ENCODE measurements around the gene MEX3D. TPM values are rescaled to one million over a fixed set of nuclear protein-coding genes. Genes with fewer than 3 reads are reported as not detected.
"Not testable (repeated sequence)": the region's sequence is repeated elsewhere in the genome, so short reads cannot be mapped to it uniquely, and the experiment has no call there.

Gene MEX3D
- total and polyA plus RNA-seq, 4 experiments from 2014 or later: 0.16 to 4.9 (median 4.5) TPM; not detected in 1

- H3K27me3 ChIP-seq (ENCODE audit: insufficient read depth, low read length): peaks cover 10% of the 10 kb centered on the region
- H3K4me3 Mint-ChIP-seq: no peak overlapping the region
- DNase-seq: no peak
- no peak overlapping the region for H3K27ac ChIP-seq (ENCODE audit: low read depth, low read length)
- H3K9me3 ChIP-seq (ENCODE audit: control insufficient read depth in 1 of 2, low read length in 2 of 2): no peaks in the 10 kb centered on the region
- peaks cover 0 to 3% (median 0%) of the 10 kb centered on the region in 8 donors for H3K9me3 Mint-ChIP-seq
- ChIA-PET POLR2A (ENCODE audit: partially characterized antibody) (no interaction called here), CTCF (ENCODE audit: partially characterized antibody) (no interaction called here)
- H3K36me3 Mint-ChIP-seq: no peaks in the 10 kb centered on the region
- no peak overlapping the region for H3K4me3 ChIP-seq (ENCODE audit: low read length in 2 of 2)
- H3K4me1 ChIP-seq (ENCODE audit: insufficient read depth, low read length): no peaks in the 10 kb centered on the region
- H3K36me3 ChIP-seq (ENCODE audit: insufficient read depth, low read length): no peaks in the 10 kb centered on the region
- intact Hi-C loops (cut with micrococcal nuclease): no loop called here
- peaks cover 0 to 9% (median 6%) of the 10 kb centered on the region in 4 donors for H3K4me1 Mint-ChIP-seq
- no peak overlapping the region for H3K27ac Mint-ChIP-seq
- peaks cover 20 to 24% of the 10 kb centered on the region in 2 donors for H3K27me3 Mint-ChIP-seq
These were observed 45.3 kb downstream of the MEX3D start for GRCh38 chr19:1522838-1523237.

DNA sequence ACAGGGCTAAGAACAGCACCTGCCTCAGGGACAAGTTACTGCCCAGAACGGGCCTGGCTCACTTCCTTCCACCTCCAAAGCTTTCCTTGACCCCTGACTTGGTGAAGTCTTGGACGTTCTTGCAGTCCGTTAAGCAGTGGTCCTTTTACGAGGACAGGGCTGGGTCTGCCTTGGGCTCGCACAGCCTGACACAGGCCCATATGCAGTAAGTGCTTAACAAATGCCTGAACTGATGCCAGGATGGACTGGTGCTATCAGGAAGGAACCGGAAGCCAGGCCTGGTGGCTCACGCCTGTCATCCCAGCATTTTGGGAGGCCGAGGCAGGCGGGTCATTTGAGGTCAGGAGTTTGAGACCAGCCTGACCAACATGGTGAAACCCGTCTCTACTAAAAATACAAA is 46.1 kb downstream of the MEX3D start:
- H3K4me1 Mint-ChIP-seq: peaks cover 0 to 9% (median 6%) of the 10 kb centered on the region in 4 donors
- no peak overlapping the region for H3K27ac Mint-ChIP-seq
- H3K27me3 Mint-ChIP-seq: peaks cover 19 to 23% of the 10 kb centered on the region in 2 donors
- H3K27me3 ChIP-seq (ENCODE audit: insufficient read depth, low read length): peaks cover 10% of the 10 kb centered on the region
- H3K36me3 ChIP-seq (ENCODE audit: insufficient read depth, low read length): no peaks in the 10 kb centered on the region
- peaks cover 0 to 3% (median 0%) of the 10 kb centered on the region in 8 donors for H3K9me3 Mint-ChIP-seq
- no peaks in the 10 kb centered on the region for H3K36me3 Mint-ChIP-seq
- no peaks in the 10 kb centered on the region for H3K4me1 ChIP-seq (ENCODE audit: insufficient read depth, low read length)
- CTCF ChIA-PET (ENCODE audit: partially characterized antibody): no interaction called here
- H3K4me3 Mint-ChIP-seq: peak overlapping the region in 1 of 8 donors; percentile 31
- H3K27ac ChIP-seq (ENCODE audit: low read depth, low read length): no peak overlapping the region
- POLR2A ChIA-PET (ENCODE audit: partially characterized antibody): no interaction called here
- H3K9me3 ChIP-seq (ENCODE audit: control insufficient read depth in 1 of 2, low read length in 2 of 2): no peaks in the 10 kb centered on the region
- no peak overlapping the region for H3K4me3 ChIP-seq (ENCODE audit: low read length in 2 of 2)
- no peak for DNase-seq
- intact Hi-C loops (cut with micrococcal nuclease): no loop called here

DNA sequence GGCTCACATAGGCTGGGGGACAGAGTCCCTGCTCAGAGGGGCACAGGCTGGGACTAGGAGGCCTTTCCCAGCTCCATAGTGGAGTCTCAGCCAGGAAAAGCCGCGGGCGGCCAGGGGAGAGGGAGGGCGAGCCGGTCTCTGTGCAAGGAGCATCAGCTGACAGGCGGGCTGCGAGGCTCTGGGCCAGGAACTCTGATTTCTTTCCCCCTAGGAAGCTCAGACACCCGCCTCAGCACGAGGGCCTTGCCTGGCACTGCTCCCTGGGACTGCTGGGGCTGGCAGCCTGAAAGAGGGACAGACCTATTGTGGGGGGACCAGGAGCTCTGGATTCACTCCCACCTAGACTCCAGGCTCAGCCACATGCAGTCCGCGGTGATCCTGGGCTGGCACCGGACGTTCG is 46.5 kb downstream of the MEX3D start:
- ChIA-PET CTCF (ENCODE audit: partially characterized antibody) (no interaction called here), POLR2A (ENCODE audit: partially characterized antibody) (no interaction called here)
- intact Hi-C loops (cut with micrococcal nuclease): no loop called here
- Histone ChIP-seq H3K27me3 (ENCODE audit: insufficient read depth, low read length) (peaks cover 10% of the 10 kb centered on the region), H3K4me3 (ENCODE audit: low read length in 2 of 2) (no peak overlapping the region), H3K27ac (ENCODE audit: low read depth, low read length) (no peak overlapping the region), H3K9me3 (ENCODE audit: control insufficient read depth in 1 of 2, low read length in 2 of 2) (no peaks in the 10 kb centered on the region), H3K36me3 (ENCODE audit: insufficient read depth, low read length) (no peaks in the 10 kb centered on the region), H3K4me1 (ENCODE audit: insufficient read depth, low read length) (no peaks in the 10 kb centered on the region)
- DNase-seq: no peak
- Mint-ChIP-seq H3K4me1 (peaks cover 0 to 9% (median 6%) of the 10 kb centered on the region in 4 donors), H3K9me3 (peaks cover 0 to 3% (median 0%) of the 10 kb centered on the region in 8 donors), H3K27ac (no peak overlapping the region), H3K36me3 (no peaks in the 10 kb centered on the region), H3K4me3 (no peak overlapping the region), H3K27me3 (peaks cover 18 to 22% of the 10 kb centered on the region in 2 donors)

- Mint-ChIP-seq H3K36me3 (no peaks in the 10 kb centered on the region), H3K9me3 (peaks cover 0 to 3% (median 0%) of the 10 kb centered on the region in 8 donors), H3K27ac (no peak overlapping the region), H3K4me3 (no peak overlapping the region), H3K27me3 (peaks cover 12 to 15% of the 10 kb centered on the region in 2 donors), H3K4me1 (peaks cover 0 to 9% (median 6%) of the 10 kb centered on the region in 4 donors)
- DNase-seq: no peak
- no peaks in the 10 kb centered on the region for H3K4me1 ChIP-seq (ENCODE audit: insufficient read depth, low read length)
- CTCF ChIA-PET (ENCODE audit: partially characterized antibody): no interaction called here
- no peaks in the 10 kb centered on the region for H3K36me3 ChIP-seq (ENCODE audit: insufficient read depth, low read length)
- intact Hi-C loops (cut with micrococcal nuclease): no loop called here
- peaks cover 10% of the 10 kb centered on the region for H3K27me3 ChIP-seq (ENCODE audit: insufficient read depth, low read length)
- H3K4me3 ChIP-seq (ENCODE audit: low read length in 2 of 2): no peak overlapping the region
- H3K27ac ChIP-seq (ENCODE audit: low read depth, low read length): no peak overlapping the region
- POLR2A ChIA-PET (ENCODE audit: partially characterized antibody): no interaction called here
- no peaks in the 10 kb centered on the region for H3K9me3 ChIP-seq (ENCODE audit: control insufficient read depth in 1 of 2, low read length in 2 of 2)
These were observed 47.8 kb downstream of the MEX3D start for GRCh38 chr19:1520203-1520780.

DNA sequence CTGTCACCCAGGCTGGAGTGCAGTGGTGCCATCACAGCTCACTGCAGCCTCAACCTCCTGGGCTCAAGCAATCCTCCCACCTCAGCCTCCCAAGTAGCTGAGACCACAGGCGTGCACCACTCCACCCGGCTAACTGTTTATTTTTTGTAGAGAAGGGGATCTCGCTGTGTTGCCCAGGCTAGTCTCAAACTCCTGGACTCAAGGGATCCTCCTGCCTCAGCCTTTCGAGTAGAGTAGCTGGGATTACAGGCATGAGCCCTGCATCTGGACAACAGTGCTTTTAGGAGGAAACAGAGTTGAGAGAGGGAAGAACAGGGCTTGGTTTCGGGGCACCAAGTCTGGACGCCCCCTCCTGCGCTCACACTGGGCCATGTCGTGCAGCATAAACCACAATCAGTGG is 48.3 kb downstream of the MEX3D start:
- H3K36me3 ChIP-seq (ENCODE audit: insufficient read depth, low read length); POLR2A ChIA-PET (ENCODE audit: partially characterized antibody); H3K27ac ChIP-seq (ENCODE audit: low read depth, low read length); H3K36me3 Mint-ChIP-seq; CTCF ChIA-PET (ENCODE audit: partially characterized antibody); H3K9me3 ChIP-seq (ENCODE audit: control insufficient read depth in 1 of 2, low read length in 2 of 2); H3K4me1 ChIP-seq (ENCODE audit: insufficient read depth, low read length); H3K27ac Mint-ChIP-seq; H3K4me1 Mint-ChIP-seq; H3K4me3 ChIP-seq (ENCODE audit: low read length in 2 of 2); H3K4me3 Mint-ChIP-seq; intact Hi-C loops (cut with micrococcal nuclease); H3K9me3 Mint-ChIP-seq; H3K27me3 ChIP-seq (ENCODE audit: insufficient read depth, low read length); DNase-seq: not testable (repeated sequence)
- peaks cover 10 to 13% of the 10 kb centered on the region in 2 donors for H3K27me3 Mint-ChIP-seq

- peaks cover 4 to 8% of the 10 kb centered on the region in 2 donors for H3K27me3 Mint-ChIP-seq
- no peak overlapping the region for H3K27ac ChIP-seq (ENCODE audit: low read depth, low read length)
- no peak overlapping the region for H3K4me3 Mint-ChIP-seq
- H3K36me3 ChIP-seq (ENCODE audit: insufficient read depth, low read length): no peaks in the 10 kb centered on the region
- ChIA-PET POLR2A (ENCODE audit: partially characterized antibody) (no interaction called here), CTCF (ENCODE audit: partially characterized antibody) (no interaction called here)
- no peaks in the 10 kb centered on the region for H3K36me3 Mint-ChIP-seq
- H3K9me3 Mint-ChIP-seq: no peaks in the 10 kb centered on the region
- DNase-seq: no peak
- H3K27me3 ChIP-seq (ENCODE audit: insufficient read depth, low read length): no peaks in the 10 kb centered on the region
- H3K4me1 Mint-ChIP-seq: no peaks in the 10 kb centered on the region
- H3K9me3 ChIP-seq (ENCODE audit: control insufficient read depth in 1 of 2, low read length in 2 of 2): no peaks in the 10 kb centered on the region
- H3K4me1 ChIP-seq (ENCODE audit: insufficient read depth, low read length): no peaks in the 10 kb centered on the region
- H3K4me3 ChIP-seq (ENCODE audit: low read length in 2 of 2): no peak overlapping the region
- H3K27ac Mint-ChIP-seq: no peak overlapping the region
- intact Hi-C loops (cut with micrococcal nuclease): no loop called here
These were observed 49.7 kb downstream of the MEX3D start for GRCh38 chr19:1518471-1518870.

- Histone ChIP-seq H3K27ac (ENCODE audit: low read depth, low read length) (no peak overlapping the region), H3K27me3 (ENCODE audit: insufficient read depth, low read length) (no peaks in the 10 kb centered on the region), H3K9me3 (ENCODE audit: control insufficient read depth in 1 of 2, low read length in 2 of 2) (no peaks in the 10 kb centered on the region), H3K36me3 (ENCODE audit: insufficient read depth, low read length) (no peaks in the 10 kb centered on the region), H3K4me1 (ENCODE audit: insufficient read depth, low read length) (peaks cover 13% of the 10 kb centered on the region), H3K4me3 (ENCODE audit: low read length in 2 of 2) (no peak overlapping the region)
- peaks cover 0 to 6% of the 10 kb centered on the region in 2 donors for H3K27me3 Mint-ChIP-seq
- intact Hi-C loops (cut with micrococcal nuclease): no loop called here
- peaks cover 0 to 7% (median 1%) of the 10 kb centered on the region in 4 donors for H3K4me1 Mint-ChIP-seq
- H3K4me3 Mint-ChIP-seq: no peak overlapping the region
- no peak for DNase-seq
- H3K9me3 Mint-ChIP-seq: no peaks in the 10 kb centered on the region
- CTCF ChIA-PET (ENCODE audit: partially characterized antibody): no interaction called here
- POLR2A ChIA-PET (ENCODE audit: partially characterized antibody): no interaction called here
- no peak overlapping the region for H3K27ac Mint-ChIP-seq
- H3K36me3 Mint-ChIP-seq: no peaks in the 10 kb centered on the region
These were observed 51.8 kb downstream of the MEX3D start for GRCh38 chr19:1516395-1516753.
